ENCODE measurements around the gene DNAH14. TPM values are rescaled to one million over a fixed set of nuclear protein-coding genes. Genes with fewer than 3 reads are reported as not detected.
"Not testable (repeated sequence)": the region's sequence is repeated elsewhere in the genome, so short reads cannot be mapped to it uniquely, and the experiment has no call there.

DNAH14 gene
- total RNA-seq, 1 donor from 2014 or later, result 2.2 TPM

GRCh38 chr1:225318706-225319575 is 389.5 kb downstream of the DNAH14 start:
- intact Hi-C loops (cut with DNase I), result loop anchor here (2.0 kb wide), 1 partner anchor 656 kb away; no protein-coding TSS in a partner anchor
- DNase-seq (ENCODE audit: low spot score), result no peak

DNA sequence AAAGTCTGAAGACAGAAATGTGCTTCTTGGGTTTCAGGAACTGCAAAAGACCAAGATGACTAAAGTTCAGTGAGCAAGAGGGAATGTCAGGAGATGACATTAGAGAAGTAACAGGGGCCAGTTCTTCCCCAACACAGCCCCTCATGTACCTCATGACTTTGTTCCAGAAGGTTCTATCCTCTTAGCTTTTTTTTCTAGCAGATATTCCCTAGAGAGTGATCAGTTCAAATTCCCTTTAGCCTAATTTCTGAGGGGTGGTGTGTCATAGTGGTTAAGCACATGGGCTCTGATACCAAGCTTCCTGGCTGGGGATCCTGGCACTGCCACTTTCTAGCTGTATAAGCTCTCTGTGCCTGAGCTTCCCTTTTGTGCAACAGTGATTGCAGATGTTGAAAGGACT is 390.4 kb downstream of the DNAH14 start:
- intact Hi-C loops (cut with DNase I), result loop anchor here (2.0 kb wide), 1 partner anchor 655 kb away; no protein-coding TSS in a partner anchor
- no peak for DNase-seq (ENCODE audit: low spot score)

- intact Hi-C loops (cut with DNase I), result no loop called here
- no peak for DNase-seq (ENCODE audit: low spot score)
These were observed 392.3 kb downstream of the DNAH14 start for GRCh38 chr1:225321784-225322183.

GRCh38 chr1:225329041-225329440 is 399.6 kb downstream of the DNAH14 start:
- DNase-seq (ENCODE audit: low spot score), result no peak
- intact Hi-C loops (cut with DNase I), result no loop called here

DNA sequence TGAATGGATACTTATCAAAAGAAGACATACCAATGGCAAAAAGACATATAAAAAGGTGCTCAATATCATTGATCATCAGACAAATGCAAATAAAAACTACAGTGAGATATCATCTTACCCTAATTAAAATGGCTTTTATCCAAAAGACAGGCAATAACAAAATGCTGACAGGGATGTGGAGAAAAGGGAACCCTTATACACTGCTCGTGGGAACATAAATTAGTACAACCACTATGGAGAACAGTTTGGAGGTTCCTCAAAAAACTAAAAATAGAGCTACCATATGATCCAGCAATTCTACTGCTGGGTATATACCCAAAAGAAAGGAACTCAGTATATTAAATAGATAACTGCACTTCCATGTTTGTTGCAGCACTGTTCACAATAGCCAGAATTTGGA is 400.5 kb downstream of the DNAH14 start:
- DNase-seq (ENCODE audit: low spot score); intact Hi-C loops (cut with DNase I): not testable (repeated sequence)

GRCh38 chr1:225332686-225333085 is 403.2 kb downstream of the DNAH14 start:
- DNase-seq (ENCODE audit: low spot score), result no peak
- intact Hi-C loops (cut with DNase I), result no loop called here

GRCh38 chr1:225335098-225335778 is 405.8 kb downstream of the DNAH14 start:
- DNase-seq (ENCODE audit: low spot score); intact Hi-C loops (cut with DNase I): not testable (repeated sequence)

- intact Hi-C loops (cut with DNase I), result no loop called here
- no peak for DNase-seq (ENCODE audit: low spot score)
These were observed 409.1 kb downstream of the DNAH14 start for GRCh38 chr1:225338545-225338944.

- intact Hi-C loops (cut with DNase I), result no loop called here
These were observed 412.2 kb downstream of the DNAH14 start for GRCh38 chr1:225341642-225342041.

DNA sequence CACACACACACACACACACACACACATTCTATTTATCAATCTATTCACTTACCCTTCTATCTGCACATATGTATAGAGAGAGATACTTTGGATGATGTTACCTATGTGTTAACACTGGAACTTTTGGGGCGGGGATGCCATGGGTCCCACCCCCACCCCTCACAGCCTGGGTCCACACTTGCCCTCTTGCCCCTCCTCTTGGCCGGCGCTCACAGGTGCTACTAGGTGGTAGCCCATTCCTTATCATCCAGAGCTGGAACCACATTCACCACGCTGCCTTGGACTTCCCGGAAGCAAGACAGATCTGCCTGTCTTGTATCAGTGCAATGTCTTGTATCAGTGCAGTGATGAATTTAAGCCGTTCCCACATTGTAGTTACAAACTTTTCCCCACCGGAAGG is 413.2 kb downstream of the DNAH14 start:
- intact Hi-C loops (cut with DNase I), result no loop called here
- no peak for DNase-seq (ENCODE audit: low spot score)

More at GRCh38 chr1:225341642-225342041, 412.2 kb downstream of the DNAH14 start:
- no peak for DNase-seq (ENCODE audit: low spot score)

GRCh38 chr1:225343618-225344017 is 414.1 kb downstream of the DNAH14 start:
- intact Hi-C loops (cut with DNase I), result no loop called here
- no peak for DNase-seq (ENCODE audit: low spot score)

DNA sequence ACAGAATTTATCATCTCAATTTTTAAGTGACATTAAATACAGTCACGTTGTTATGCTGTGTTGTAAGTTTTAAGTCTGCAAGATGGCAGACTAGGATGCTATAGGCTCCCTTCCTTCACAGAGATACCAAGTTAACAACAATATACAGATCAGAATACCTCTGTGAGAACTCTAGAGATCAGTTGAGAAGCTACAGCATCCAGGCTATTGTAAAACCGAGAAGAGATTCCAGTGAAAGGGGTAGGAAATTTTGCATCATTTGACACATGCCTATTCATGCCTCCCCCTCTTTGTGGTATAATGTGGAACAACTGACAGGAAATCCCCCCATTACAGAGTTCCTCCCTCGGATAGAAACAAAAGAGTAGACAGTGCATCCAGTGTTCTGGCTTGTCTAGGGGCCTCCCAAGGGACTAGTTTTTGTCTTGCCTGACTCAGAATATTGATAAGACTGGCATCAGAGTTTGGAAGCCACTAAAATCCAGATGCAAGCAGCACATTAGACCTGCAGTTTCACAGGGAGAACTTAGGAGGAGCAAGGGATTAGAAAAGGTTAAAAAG is 417.7 kb downstream of the DNAH14 start:
- intact Hi-C loops (cut with DNase I), result no loop called here
- DNase-seq (ENCODE audit: low spot score), result no peak

- intact Hi-C loops (cut with DNase I), result no loop called here
- no peak for DNase-seq (ENCODE audit: low spot score)
These were observed 418.9 kb downstream of the DNAH14 start for GRCh38 chr1:225348400-225348799.

DNA sequence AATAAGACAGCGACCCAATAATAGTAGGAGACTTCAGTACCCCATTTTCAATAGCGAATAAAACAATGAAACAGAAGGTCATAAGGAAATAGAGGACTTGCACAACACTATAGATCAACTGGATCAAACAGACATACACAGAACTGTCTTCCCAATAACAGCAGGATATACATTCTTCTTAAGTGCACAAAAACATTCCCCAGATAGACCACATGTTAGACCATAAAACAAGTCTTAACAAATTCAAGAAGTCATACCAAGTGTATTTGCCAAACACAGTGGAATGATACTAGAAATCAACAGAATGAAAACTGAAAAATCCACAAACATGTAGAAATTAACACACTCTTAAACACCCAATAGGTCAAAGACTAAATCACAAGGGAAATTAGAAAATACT is 420.4 kb downstream of the DNAH14 start:
- intact Hi-C loops (cut with DNase I), result no loop called here
- no peak for DNase-seq (ENCODE audit: low spot score)

DNA sequence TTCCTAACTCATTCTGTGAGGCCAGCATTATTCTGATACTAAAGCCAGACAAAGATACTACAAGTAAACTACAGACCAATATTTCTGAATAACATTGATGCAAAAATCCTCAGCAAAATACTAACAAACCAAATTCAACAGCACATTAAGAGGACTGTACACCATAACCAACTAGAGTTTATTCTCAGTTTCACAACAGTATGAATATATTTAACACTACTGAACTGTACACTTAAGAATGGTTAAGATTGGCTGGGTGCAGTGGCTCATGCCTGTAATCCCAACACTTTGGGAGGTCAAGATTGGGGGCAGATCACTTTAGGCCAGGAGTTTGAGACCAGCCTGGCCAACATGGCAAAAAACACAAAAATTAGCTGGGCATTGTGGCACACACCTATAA is 421.4 kb downstream of the DNAH14 start:
- no peak for DNase-seq (ENCODE audit: low spot score)
- intact Hi-C loops (cut with DNase I), result no loop called here

- DNase-seq (ENCODE audit: low spot score), result no peak
- intact Hi-C loops (cut with DNase I), result no loop called here
These were observed 425.4 kb downstream of the DNAH14 start for GRCh38 chr1:225354906-225355305.

GRCh38 chr1:225355863-225356262 is 426.4 kb downstream of the DNAH14 start:
- intact Hi-C loops (cut with DNase I), result no loop called here

GRCh38 chr1:225360119-225360518 is 430.6 kb downstream of the DNAH14 start:
- DNase-seq (ENCODE audit: low spot score), result no peak
- intact Hi-C loops (cut with DNase I), result no loop called here

More at GRCh38 chr1:225355863-225356262, 426.4 kb downstream of the DNAH14 start:
- no peak for DNase-seq (ENCODE audit: low spot score)

DNA sequence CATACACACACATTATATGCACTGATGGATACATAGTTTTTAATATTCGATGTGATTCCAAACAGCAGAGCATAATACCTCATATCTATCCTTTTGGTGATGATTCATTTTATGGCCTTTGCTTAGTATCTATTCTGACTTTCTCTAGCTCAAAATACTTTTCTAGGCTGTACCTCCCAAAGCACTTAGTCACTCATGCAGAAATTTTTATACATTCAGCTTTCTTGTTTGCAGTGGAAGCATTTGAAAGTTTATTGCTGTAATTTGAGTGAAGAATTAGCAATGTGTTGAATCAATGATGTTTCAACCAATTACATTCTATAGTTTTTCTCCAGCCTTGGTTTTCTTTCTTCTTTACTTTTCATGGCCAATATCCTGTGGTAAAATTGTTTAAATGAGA is 431.7 kb downstream of the DNAH14 start:
- no peak for DNase-seq (ENCODE audit: low spot score)
- intact Hi-C loops (cut with DNase I), result no loop called here

DNA sequence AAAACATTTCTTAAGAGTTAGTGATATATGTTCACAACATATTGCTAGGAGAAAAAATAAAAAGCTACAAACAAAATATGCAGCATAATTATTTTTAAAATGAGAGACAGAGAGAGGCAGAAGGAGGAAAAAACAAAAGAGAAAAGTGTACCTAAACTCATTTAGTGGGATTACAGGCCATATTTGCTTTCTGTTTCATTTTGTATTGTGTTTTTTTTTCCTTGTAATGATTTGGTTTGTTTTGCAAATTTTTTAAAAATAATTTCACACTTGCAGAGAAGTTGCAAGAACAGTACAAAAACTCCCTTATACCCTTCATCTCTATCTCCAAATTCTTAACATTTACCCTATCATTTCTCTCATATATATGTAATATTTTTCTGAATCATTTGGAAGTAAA is 433.3 kb downstream of the DNAH14 start:
- no peak for DNase-seq (ENCODE audit: low spot score)
- intact Hi-C loops (cut with DNase I), result no loop called here
